NB4 (cell line): ENCODE measurements around the gene PTPN3.
A peak's percentile ranks its signal among the peaks of the same experiment; 100 is the strongest.
"Not testable (repeated sequence)": the region's sequence is repeated elsewhere in the genome, so short reads cannot be mapped to it uniquely, and the experiment has no call there.

ENCODE experiments used
- DNase-seq: peaks from one replicate; pipeline ENCODE4 v3.0.0; 2010; ENCODE audit warnings: low read depth
- H3K4me3 ChIP-seq: one replicate; pipeline ENCODE4 v1.5.1; 2011; ENCODE audit warnings: mild to moderate bottlenecking, low read depth, low read length, moderate library complexity
- CTCF ChIP-seq: IDR thresholded peaks from one replicate; pipeline ENCODE4 v1.5.1; 2012; ENCODE audit warnings: low read depth, low read length
- MAX ChIP-seq: IDR thresholded peaks from 2 replicates; pipeline ENCODE4 v1.6.1; 2011; ENCODE audit warnings: low read depth, low read length
- MYC ChIP-seq: IDR thresholded peaks from 2 replicates; pipeline ENCODE4 v1.6.1; 2011; ENCODE audit warnings: low read depth, low read length
- POLR2A ChIP-seq: IDR thresholded peaks from 2 replicates; pipeline ENCODE4 v1.6.1; 2011; ENCODE audit warnings: mild to moderate bottlenecking; ENCODE audit not compliant: insufficient read length; ENCODE audit errors: extremely low read depth

Gene PTPN3

DNA sequence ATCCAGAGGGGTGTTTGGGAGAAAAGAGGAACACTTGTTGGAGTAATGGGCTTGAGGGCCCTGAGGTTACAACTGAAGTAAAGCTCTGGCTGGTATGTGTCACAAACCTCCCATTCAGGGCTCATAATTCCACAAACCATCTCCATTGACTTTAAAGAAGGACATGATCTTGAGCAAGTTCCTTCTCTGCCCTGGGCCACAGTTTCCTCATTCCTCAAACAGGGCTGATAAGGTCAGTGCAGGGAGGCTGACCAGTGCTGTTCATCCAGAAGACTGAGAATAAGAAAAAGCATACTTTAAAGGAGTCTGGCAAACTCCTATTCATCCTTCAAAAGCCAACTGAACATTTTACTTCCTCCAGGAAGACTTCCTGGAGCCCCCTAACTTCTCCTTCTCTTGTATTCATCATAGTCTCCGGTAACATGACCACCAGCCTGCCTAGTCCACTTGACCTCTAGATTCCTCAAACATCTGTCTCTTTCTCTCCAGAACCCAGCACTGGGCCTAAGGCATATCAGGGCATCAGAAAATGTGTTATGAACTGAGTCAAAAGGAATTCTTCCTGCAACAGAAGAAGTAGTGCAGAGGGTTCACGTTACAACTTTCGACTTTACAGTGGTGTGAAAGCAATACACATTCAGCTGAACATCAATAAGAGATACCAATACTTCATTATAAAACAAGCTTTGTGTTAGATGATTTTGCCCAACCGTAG, 20.7 kb upstream of the PTPN3 start:
- TF ChIP-seq MAX: no peak
- TF ChIP-seq MYC: no peak
- TF ChIP-seq CTCF: no peak
- TF ChIP-seq POLR2A: no peak
- H3K4me3 ChIP-seq: no peak overlapping the region
- DNase-seq: peak; percentile 8

- no peak overlapping the region for H3K4me3 ChIP-seq
- TF ChIP-seq CTCF: no peak
- TF ChIP-seq MAX: no peak
- no peak for TF ChIP-seq MYC
- TF ChIP-seq POLR2A: no peak
- DNase-seq: no peak
These were observed 19.8 kb upstream of the PTPN3 start for GRCh38 chr9:109517901-109518377.

DNA sequence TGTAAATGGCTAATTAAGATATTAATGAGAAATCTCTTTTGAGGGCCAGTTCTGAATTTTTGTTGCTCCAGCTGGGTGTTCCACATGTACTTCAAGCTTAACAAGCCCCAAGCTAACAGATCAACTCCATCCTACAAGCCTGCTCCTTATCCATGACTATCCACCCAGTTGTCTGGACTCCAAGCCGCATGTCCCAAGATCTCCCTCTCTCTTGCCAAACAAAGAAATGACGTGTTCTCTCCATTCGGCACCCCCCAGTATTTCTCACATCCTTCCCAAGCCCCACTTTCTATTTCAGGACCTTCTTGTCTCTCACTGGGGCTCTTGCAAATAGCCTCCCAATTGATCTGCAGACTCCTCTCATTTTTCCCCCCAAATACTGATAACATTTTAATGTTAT, 15.8 kb upstream of the PTPN3 start:
- no peak overlapping the region for H3K4me3 ChIP-seq
- TF ChIP-seq MYC (no peak), MAX (no peak), POLR2A (no peak), CTCF (no peak)
- DNase-seq: no peak

DNA sequence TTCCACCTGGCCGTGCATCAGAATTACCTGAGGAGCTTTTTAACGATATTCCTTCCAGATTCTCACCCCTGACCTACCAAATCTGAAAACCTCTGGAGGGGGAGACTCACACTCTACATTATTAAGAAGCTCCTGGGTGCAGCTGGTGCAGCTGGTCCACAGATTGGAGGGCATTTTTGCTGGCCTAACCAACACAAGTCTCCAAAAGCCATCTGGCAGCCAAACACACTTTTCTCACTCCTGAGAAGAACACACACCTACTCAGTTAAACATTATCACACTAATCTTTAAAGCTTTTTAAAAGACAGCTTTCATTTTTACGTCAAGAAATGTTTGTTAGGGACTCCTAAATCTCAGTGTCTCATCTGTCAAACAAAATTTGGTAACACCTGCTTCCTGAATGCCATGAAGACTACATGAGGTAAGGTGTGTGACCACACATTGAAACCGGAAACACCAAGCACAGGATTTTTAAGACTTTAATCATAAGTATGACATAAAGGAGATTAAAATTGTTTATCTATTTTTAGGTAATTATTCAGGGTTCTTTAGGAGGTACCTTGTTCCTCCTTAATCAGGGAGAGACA, 14.2 kb upstream of the PTPN3 start:
- H3K4me3 ChIP-seq: no peak overlapping the region
- no peak for DNase-seq
- TF ChIP-seq POLR2A (no peak), MAX (no peak), MYC (no peak), CTCF (no peak)

DNA sequence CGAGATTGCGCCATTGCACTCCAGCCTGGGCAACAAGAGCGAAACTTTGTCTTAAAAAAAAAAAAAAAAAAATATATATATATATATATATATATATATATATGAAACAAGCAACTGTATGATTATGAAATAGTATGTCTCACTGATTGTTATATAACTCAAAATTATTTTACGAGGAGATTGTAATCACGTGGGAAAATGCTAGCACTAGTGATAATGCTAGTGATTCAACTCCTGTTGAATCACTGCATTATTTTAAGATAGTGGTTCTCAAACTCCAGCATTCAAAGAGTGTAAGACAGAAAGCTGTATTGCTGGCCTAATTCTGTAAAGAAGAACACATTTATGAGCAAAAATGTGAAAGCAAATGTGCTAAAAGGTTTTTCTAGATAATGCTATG, 12.4 kb upstream of the PTPN3 start:
- no peak overlapping the region for H3K4me3 ChIP-seq
- no peak for DNase-seq
- TF ChIP-seq MYC: no peak
- TF ChIP-seq CTCF: no peak

GRCh38 chr9:109510042-109510441, 11.9 kb upstream of the PTPN3 start:
- not testable (repeated sequence) for H3K4me3 ChIP-seq, DNase-seq
